ENCODE results near the gene HMGCS1.

GRCh38 chr5:43309637-43310036 lies 3.6 kb downstream of the HMGCS1 start:
- TF ChIP-seq, protein P1, sequence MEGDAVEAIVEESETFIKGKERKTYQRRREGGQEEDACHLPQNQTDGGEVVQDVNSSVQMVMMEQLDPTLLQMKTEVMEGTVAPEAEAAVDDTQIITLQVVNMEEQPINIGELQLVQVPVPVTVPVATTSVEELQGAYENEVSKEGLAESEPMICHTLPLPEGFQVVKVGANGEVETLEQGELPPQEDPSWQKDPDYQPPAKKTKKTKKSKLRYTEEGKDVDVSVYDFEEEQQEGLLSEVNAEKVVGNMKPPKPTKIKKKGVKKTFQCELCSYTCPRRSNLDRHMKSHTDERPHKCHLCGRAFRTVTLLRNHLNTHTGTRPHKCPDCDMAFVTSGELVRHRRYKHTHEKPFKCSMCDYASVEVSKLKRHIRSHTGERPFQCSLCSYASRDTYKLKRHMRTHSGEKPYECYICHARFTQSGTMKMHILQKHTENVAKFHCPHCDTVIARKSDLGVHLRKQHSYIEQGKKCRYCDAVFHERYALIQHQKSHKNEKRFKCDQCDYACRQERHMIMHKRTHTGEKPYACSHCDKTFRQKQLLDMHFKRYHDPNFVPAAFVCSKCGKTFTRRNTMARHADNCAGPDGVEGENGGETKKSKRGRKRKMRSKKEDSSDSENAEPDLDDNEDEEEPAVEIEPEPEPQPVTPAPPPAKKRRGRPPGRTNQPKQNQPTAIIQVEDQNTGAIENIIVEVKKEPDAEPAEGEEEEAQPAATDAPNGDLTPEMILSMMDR (IDR thresholded peaks at IDR 0.05; ENCODE audit: borderline replicate concordance, extremely low read depth, low read length, poor library complexity, severe bottlenecking), result no peak
- no peak for TF ChIP-seq EZH2 (IDR thresholded peaks at IDR 0.05; ENCODE audit: borderline replicate concordance, low read depth, low read length, severe bottlenecking)

Data from DND-41 (cell line).